GM19372 (cell line): Measurements from ENCODE around the gene KCNQ1.

Experiments used
- ATAC-seq: cut with Tn5 transposase; IDR thresholded peaks from one replicate; pipeline ENCODE4 v1.9.1; 2021; ENCODE audit warnings: mild to moderate bottlenecking, low read depth, moderate library complexity; ENCODE audit not compliant: unreplicated experiment

KCNQ1 gene

GRCh38 chr11:2807025-2807681 is 362.3 kb downstream of the KCNQ1 start:
- ATAC-seq, result no peak

- ATAC-seq, result no peak
These were observed 363.0 kb downstream of the KCNQ1 start for GRCh38 chr11:2807801-2808241.

GRCh38 chr11:2808850-2809846 is 364.3 kb downstream of the KCNQ1 start:
- ATAC-seq, result no peak

DNA sequence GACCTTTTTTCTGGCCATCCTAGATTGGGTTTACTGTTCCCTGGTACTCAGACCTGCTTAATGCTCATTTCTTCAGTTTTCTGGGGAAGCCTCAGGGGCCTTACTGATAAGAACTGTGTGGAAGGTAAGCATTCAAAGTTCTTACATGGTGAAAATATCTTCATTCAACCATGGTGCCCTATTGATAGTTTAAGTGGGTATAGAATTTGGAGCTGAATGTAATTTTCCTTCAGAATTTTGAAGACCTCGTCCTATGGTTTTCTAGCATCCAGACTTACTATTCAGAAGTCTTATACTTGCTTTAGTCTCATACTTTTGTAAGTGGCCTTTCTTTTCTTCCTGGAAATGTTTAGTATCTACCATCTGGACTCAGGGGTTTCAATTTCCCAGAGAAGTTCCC is 365.0 kb downstream of the KCNQ1 start:
- ATAC-seq, result no peak

GRCh38 chr11:2810411-2811205 is 365.8 kb downstream of the KCNQ1 start:
- no peak for ATAC-seq

DNA sequence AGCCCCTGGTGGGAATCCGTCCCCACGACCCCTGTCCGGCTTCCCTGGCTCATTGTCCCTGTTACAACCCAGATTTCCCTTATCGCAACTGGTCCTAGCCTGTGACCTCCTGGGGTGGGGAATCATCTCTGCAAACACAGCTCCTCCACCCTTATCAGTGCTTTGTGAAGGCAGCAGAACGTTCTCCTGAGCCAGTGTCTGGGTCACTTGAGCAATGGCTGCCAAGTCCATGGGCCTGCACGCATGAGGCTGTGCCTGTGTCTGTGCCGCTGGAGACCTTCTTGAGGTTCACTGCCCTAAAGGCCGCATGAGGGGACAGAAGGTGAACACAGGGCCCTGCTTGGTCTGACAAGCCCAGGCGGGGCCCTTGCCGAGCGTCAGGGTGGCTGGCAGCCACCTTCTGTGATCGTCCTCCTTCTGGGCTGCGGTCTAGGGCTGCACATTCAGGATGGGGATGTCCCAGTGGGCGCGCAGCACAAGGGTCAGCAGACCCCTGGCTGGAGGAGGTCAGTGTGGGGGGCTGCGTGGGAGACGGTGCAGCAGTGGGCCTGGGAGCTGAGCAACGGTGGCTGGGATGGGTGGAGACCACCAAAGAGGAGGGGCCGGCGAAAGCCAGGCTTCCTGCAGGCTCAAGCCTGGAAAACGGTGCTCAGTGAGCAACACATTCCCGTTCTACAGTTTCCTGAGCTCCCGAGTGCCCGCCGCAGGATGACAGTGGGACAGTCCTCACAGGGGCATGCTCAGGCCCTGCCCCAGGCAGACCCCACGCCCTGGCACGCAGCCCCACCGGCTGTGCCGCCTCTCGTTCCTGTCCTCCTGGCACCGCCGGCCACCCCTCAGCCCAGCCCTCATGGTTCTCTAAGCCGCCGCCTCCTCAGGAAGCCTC is 366.6 kb downstream of the KCNQ1 start:
- ATAC-seq, result no peak

GRCh38 chr11:2812371-2812991 is 367.7 kb downstream of the KCNQ1 start:
- no peak for ATAC-seq

DNA sequence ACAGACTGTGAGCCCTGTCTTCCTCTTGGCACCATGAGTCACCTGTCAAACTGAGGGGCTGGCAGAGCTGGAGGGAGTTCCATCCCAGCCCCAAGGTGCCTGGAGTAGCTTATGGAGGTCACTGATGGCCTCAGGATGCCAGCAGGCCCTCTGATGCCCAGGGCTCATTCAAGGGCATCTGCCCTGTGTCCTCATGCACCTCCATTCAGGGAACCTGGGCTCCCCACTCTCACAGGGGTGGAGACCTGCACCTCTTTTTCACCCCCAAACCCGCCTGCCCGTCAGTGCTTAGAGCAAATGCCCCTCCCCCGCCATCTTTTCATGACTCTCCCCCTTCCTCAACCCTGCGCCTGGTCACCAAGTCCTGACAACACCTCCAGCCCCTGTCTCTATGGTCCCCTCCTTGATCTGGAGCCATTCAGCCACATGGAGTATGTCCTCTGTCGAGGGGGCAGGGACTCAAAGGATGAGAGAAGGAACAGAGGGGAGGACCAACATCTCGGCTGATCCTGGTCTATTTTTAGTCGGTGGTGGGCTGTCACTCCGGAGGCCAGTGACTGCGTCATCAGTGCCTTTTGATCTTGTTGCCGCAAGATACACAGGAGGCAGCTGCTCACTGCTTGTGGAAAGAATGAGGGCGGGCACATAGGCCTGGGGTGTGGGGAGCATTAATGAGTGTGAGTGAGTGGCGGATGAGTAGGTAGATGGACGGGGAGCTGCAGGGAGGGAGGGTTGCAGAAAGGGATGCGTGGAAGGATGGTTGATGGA is 368.5 kb downstream of the KCNQ1 start:
- no peak for ATAC-seq

DNA sequence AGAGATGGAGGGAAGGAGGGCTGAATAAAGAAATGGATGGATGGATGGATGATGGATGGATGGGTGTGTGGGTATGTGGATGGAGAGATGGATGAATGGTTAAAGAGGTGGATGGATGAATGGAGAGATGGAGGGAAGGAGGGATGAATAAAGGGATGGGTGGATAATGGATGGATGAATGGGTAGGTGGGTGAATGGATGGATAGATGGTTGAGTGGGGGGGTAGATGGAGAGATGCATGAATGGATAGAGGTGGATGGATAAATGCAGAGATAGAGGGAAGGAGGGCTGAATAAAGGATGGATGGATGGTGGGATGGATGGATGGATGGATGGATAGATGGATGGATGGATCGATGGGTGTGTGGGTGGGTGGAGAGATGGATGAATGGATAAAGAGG is 369.2 kb downstream of the KCNQ1 start:
- ATAC-seq, result no peak

DNA sequence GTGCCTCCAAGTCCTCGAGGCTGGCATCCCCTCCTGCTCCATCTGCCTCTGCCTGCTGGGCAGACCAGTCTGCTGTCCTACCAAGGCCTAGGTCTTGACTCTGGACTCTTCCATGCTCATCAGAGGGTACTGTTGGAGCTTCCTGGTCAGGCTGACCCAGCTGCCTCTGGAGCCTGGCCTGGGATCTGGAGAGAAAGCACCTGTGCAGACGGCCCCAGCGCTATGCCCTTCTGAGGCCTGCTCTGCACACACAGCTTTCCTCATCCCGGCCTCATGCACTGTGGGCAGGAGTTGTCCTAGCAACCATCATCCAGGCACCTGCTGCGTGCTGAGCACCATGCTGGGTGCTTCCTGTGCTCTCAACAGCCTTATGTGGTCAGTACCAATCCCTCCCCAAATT is 369.9 kb downstream of the KCNQ1 start:
- no peak for ATAC-seq

- no peak for ATAC-seq
These were observed 371.1 kb downstream of the KCNQ1 start for GRCh38 chr11:2815762-2816496.

DNA sequence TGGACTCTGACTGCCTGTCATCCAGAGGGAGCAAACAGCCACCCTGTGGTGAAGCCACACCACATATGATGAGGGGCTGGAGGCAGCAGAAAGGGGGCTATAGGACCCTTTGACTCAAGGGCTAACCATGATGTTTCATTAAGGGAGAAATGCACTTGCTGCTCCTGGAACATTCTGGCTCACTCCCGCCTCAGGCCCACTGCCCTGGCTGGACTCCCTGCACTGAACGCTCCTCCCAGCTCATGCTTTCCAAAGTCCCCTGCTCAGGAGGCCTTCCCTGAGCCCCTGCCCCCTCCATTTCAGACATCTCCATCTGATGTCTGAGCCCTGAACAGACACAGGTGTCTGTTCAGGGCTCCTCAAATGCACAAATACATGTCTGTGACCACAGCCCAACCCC is 371.7 kb downstream of the KCNQ1 start:
- ATAC-seq, result no peak

GRCh38 chr11:2816941-2817421 is 372.2 kb downstream of the KCNQ1 start:
- no peak for ATAC-seq

DNA sequence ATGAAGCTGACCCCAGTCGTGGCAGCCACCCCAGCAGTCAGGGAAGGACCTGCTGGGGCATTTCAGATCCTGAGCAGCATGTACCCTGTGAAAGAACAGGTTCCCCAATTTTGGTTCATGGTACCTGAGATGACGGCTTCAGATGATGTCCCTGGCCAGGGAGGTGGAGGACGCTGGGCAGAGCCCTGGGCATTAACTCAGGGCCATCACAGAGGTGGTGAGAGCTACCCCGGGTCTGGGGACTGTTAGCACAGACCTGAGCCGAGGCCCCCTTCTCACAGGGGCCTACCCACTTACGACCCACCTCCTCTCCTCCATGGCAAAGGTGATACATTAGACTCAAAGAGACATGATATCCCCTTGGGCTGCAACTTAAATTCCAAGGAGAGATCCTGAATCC is 372.6 kb downstream of the KCNQ1 start:
- ATAC-seq, result no peak

- no peak for ATAC-seq
These were observed 373.2 kb downstream of the KCNQ1 start for GRCh38 chr11:2818021-2818420.

- no peak for ATAC-seq
These were observed 373.7 kb downstream of the KCNQ1 start for GRCh38 chr11:2818503-2818902.

DNA sequence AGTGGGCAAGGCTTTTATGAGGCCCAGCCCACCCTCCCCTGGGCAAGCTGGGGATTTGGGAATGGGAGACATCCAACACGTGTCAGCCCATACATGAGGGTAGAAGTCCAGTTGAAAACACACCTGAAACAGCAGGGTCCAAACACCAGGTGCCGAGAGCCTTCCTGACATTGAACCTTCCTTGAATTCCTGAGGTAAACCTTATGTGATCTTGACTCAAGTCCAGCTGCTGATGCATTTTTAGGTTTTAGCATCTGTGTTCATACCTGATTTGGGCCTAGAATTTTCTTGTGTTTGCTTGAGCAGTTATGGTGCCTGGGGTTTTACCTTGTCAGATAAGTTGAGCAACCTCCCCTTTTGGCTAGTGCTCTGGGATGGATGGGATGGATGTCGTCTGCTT is 374.5 kb downstream of the KCNQ1 start:
- ATAC-seq, result no peak

- ATAC-seq, result no peak
These were observed 376.2 kb downstream of the KCNQ1 start for GRCh38 chr11:2820976-2821375.
